Stimulated activated CD4-positive, alpha-beta T cell treated with anti-CD3 and anti-CD28 coated beads, Interleukin-2, amount 100 ng/mL, for 4 hours (primary cell): ENCODE measurements around the gene ITGB1.
A peak's percentile ranks its signal among the peaks of the same experiment; 100 is the strongest.
"Not testable (repeated sequence)": the region's sequence is repeated elsewhere in the genome, so short reads cannot be mapped to it uniquely, and the experiment has no call there.

Source experiments
- DNase-seq: peaks from one replicate; pipeline ENCODE4 v3.0.0-alpha.2; 2020; ENCODE audit warnings: low read depth

Gene ITGB1

GRCh38 chr10:32980558-32981468 is 22.8 kb upstream of the ITGB1 start:
- peak; percentile 78 for DNase-seq

GRCh38 chr10:32980242-32980557 is 22.2 kb upstream of the ITGB1 start:
- DNase-seq, result no peak

DNA sequence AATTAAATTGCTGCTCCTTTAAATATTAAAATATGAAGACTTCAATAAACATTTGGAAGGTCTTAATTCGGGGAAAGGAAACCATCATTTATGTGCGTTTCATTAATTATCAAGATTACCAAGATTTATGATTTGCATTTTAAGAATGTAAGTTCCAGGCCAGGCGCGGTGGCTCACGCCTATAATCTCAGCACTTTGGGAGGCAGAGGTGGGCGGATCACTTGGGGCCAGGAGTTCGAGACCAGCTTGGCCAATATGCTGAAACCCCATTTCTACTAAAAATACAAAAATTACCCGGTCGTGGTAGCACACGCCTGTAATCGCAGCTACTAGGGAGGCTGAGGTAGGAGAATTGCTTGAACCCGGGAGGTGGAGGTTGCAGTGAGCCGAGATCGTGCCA is 21.7 kb upstream of the ITGB1 start:
- not testable (repeated sequence) for DNase-seq

DNA sequence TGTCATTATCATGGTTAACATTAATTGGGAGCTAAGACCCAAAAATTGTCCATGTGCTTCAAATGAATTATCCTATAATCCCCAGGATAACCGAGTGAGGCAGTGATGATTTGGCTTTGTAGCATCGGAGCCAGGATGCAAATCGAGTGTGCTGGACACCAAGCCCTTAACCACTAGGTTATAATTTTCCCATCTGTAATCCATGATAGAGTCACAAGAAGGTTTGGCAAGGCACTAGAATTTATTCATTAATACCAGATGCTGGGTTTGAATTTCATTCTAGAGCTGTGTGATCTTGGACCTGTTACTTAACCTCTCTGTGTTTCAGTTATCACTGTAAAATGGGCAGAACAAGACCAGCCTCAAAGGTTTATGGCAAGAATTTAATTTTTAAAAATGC is 21.0 kb upstream of the ITGB1 start:
- DNase-seq, result no peak

DNA sequence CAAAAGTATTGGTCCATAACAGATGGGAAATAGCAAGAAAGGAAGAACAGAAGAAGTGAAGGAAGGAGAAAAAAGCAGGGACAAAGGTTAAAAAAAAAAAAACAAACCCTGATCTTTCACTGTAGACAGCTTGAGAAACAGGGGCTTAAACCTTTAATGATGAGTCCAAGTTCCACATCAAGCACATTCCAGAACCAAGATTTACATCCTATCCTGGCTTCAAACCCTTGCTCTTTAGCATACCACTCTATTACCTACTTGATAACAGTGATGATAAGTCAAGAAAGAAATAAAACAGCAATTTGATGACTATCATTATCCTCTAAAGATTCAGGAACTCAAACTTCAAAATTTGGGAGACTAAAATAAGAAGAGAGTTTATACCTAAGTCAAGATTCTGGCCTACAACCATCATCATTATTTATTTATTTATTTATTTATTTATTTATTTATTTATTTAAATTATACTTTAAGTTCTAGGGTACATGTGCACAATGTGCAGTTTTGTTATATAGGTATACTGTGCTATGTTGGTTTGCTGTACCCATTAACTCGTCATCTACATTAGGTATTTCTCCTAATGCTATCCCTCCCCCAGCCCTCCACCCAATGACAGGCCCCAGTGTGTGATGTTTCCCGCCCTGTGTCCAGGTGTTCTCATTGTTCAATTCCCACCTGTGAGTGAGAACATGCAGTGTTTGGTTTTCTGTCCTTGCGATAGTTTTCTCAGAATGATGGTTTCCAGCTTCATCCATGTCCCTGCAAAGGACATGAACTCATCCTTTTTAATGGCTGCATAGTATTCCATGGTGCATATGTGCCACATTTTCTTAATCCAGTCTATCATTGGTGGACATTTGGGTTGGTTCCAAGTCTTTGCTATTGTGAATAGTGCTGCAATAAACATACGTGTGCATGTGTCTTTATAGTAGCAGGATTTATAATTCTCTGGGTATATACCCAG is 20.1 kb upstream of the ITGB1 start:
- DNase-seq, result not testable (repeated sequence)

DNA sequence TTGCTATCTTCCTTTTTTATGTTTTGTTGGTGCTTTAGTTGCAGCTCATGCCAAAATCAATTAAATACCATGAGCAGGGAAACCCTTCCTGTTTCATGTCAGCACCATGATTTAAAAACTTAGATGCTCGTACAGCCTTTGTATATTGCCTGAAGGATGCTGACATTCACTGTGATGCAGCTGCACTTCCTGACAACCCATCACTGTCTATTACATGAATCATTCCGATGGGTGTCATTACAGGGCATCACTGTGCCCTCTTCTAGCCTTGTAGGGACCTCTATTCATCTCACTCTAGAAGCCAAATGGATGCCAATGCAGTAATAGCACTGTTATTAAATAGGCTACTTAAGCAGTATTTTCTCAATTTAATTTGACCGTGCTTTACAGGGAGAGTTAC is 18.3 kb upstream of the ITGB1 start:
- DNase-seq, result no peak

GRCh38 chr10:32972929-32973328 is 14.9 kb upstream of the ITGB1 start:
- DNase-seq, result no peak

DNA sequence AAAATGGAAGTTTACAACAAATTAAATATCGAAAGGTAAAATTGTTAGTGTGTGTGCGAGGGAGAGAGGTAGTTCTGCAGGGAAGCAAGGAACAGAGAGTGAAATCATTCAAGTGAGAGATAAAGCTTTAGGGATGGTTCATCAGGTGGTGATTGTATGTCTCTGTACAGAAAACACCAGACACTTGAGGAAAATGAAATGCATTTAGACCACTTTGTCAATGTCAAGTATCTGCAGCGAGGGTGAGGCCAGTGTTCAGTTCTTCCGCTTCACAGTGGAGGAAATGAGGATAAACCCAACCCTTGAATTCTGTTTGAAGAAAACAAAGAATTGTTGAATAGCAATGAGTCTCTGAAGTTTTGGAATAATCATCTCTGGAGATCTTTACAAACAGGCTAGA is 14.4 kb upstream of the ITGB1 start:
- no peak for DNase-seq

DNA sequence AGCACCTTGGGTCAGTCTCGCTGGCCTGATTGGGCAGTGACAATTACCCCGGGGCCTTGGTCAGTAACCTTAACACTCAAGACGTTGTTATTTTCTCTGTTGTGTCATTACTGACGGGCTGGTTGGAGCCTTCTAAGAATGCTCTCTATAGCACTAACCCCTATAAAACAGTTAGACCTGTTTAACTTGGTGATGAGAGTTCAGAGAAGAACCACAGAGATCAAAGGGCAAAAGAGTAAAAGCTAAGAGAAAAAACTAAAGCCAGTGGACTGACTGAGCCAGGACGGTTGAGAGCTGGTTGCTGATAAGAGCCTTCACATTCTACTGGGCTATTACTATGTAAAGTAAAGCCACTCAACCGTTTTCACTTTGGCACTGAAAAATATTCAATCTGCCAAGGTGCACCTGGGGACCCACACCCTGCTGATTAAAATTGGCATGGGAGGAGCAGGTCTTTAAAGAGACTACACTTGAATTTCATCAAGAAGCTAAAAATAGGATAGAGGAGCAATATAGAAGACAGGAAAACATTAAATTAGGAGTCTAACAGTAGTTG is 13.6 kb upstream of the ITGB1 start:
- DNase-seq, result no peak

GRCh38 chr10:32970910-32971309 is 12.9 kb upstream of the ITGB1 start:
- no peak for DNase-seq

- DNase-seq, result no peak
Measured at GRCh38 chr10:32964270-32964669, 6.2 kb upstream of the ITGB1 start.

- DNase-seq, result no peak
Measured at GRCh38 chr10:32963096-32963495, 5.1 kb upstream of the ITGB1 start.

- DNase-seq, result no peak
Measured at GRCh38 chr10:32962521-32962920, 4.5 kb upstream of the ITGB1 start.

- no peak for DNase-seq
Measured at GRCh38 chr10:32961895-32962369, 3.9 kb upstream of the ITGB1 start.

DNA sequence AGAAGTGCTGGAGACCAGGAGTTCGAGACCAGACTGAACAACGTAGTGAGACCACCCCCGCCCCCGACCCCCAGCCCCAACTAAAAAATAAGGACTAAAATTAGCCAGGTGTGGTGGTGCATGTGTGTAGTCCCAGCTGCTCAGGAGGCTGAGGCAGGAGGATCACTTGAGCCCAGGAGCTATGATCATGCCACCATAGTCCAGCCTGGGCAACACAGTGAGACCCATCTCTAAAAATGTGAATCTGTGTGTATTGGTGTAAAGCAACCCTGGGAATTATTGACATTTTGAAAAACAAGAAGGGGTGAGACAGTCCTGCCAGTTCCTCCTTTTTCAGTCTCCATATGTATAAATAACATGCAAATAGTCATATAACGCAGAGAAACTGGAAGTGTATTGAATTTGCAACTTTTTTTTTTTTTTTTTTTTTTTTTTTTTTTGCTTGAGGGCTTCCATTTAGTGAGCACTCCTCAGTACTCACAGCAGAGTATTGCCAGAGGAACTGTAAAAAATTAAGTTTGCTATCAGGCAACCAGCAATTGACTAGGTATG is 3.4 kb upstream of the ITGB1 start:
- no peak for DNase-seq

DNA sequence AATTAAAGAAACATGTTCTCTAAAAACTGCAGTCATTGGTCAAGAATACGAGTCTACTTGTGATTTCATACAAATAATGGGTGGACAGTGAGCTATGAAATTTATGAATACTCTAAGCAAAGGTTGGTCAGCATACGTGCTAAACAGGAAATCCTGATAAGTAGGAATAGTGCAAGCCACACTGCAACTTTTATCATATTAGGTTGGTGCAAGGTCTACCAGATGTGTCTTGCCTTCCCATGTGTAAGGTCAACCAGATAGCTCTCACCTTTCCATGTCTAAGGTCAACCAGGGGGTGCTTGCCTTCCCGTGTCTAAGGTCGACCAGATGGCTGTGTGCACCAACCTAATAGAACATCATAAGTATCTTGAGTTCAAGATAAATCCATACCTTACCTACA is 2.0 kb upstream of the ITGB1 start:
- no peak for DNase-seq

DNA sequence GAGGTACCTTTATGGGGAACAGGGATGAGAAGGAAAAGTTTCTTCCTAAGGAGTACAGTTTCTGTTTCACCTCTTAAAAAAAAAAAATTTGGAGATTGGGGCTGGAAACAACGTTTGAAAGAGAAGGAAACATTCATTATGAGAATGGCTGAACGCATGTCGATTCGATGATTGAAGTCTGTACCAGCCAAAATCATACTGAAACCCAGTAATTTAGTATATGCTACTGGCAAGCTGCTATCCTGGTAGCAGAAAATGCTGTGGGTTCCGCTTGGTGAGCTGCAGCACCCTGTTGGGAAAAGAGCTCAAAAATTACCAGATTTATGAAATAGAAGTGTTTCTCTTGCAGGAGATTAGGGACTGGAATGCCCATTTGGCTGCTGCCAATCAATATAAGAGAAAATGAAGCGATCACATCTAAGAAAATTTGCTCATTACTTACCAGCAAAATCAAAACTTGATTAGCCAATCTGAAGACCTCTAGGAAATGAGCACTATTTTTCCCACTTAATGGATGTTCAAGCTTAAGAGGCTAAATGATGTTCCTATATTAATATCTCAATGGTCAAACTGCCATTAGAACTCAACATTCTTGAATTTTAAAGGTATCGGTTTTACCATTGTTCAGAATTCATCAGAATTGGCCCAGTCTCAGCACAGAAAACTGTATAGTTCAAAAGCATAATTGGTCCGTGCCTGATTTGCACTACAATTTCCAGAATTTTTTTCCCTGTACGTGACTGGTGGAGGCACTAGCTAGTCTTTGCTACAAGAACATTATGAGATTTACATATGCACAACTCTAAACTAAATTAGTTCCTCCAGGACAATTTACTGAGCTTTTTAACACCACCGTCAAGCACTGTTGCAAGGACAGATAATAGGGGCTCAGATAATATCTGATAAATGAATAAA is 1.2 kb upstream of the ITGB1 start:
- DNase-seq, result no peak

GRCh38 chr10:32957341-32958084 is 517 bp downstream of the ITGB1 start:
- DNase-seq, result peak; percentile 17

DNA sequence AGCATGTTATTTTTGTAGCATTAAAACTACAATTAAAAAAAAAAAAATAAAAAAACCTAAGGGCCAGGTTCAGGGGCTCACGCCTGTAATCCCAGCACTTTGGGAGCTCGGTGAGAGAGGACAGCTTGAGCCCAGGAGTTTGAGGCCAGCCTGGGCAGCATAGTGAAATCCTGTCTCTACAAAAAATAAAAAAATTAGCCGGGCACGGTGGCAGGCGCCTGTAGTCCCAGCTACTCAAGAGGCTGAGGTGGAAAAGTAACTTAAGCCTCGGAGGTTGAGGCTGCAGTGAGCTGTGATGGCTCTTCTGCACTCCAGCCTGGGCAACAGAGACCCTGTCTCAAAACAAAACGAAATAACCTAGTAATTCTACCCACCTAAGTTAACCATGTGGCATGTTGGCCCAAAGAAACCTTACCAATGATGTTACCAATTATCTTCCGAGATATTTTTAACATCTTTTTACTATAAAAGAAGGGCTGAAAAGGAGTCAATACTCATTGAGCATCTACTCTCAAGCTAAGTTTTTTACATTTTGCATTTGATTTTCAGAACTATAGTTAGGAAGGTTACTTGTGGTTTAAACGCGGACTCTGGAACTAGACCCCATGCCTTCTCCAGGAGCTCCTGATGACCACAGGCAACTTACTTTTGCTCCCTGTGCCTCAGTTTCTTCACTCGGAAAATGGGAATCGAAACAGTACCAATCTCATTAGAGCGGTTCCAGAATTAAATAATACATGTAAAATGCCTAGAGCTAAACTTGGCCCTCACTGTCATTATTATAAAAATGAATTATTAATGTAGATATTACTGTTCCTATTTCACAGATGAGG is 1.4 kb downstream of the ITGB1 start:
- DNase-seq, result no peak

DNA sequence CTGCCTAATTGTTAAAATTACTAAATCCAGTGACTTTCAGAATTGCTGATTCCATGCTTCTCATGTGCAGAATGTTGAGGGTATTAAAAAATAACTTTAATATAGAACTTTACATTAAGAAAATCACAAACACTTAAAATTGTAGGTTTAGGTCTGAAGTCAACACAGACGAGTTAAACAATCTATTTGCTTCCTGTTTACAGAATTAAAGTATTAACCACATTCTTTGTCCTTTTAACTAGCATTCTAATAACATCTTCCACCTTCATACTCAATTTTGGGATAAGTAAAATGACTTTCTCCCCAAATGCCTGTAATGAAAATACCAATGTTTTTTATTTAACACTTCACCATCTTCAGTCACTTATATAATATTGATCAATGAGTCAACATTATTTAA is 2.2 kb downstream of the ITGB1 start:
- DNase-seq, result no peak
